DMS 273 (cell line): Measurements from ENCODE around the gene TBC1D22A.
A peak's percentile ranks its signal among the peaks of the same experiment; 100 is the strongest.
"Not testable (repeated sequence)": the region's sequence is repeated elsewhere in the genome, so short reads cannot be mapped to it uniquely, and the experiment has no call there.

Experiments used
- DNase-seq: peaks from one replicate; lab custom pipeline; 2025; ENCODE audit not compliant: unreplicated experiment; lab: John Stamatoyannopoulos, UW

The TBC1D22A gene

DNA sequence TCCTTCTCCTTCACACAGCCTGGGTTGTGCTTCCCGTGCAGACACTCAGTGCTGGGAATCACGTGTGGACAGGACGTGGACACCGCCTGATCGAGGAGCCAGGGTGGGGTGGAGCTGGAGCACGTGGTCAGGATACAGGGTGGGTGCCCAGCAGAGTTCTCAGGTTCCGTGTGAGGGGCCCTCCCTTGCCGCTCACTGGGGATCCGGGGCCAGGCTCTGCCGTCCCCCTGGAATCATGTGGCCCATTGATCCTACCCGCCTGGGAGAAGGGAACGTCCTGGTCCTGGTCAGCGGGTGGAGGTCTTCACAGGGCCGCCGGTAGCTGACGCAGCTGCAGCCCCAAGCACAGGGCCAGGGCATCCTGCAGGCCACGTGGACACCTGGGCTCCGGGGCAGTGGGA, 397.7 kb downstream of the TBC1D22A start:
- no peak for DNase-seq

- DNase-seq: no peak
These were observed 398.5 kb downstream of the TBC1D22A start for GRCh38 chr22:47160781-47161520.

DNA sequence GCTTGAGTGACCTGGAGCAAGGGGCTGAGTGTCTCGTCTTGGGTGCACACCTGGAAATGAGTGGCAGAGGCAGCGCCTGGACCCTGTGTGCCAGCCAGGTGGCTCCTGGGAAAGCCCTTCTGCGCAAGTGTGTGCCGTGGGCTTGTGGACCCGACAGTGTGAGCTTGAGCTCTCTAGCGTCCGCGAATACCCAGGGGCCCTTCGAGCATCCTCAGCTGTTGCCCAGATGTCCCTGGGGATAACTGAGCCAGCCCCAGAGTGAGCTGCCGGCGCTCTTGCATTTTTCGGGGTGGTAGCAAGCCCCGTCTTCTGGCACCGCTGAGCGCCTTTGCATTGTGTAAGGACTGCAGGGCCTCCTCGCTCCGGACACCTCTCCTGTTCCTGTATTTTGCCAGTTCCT, 399.2 kb downstream of the TBC1D22A start:
- DNase-seq: no peak

DNA sequence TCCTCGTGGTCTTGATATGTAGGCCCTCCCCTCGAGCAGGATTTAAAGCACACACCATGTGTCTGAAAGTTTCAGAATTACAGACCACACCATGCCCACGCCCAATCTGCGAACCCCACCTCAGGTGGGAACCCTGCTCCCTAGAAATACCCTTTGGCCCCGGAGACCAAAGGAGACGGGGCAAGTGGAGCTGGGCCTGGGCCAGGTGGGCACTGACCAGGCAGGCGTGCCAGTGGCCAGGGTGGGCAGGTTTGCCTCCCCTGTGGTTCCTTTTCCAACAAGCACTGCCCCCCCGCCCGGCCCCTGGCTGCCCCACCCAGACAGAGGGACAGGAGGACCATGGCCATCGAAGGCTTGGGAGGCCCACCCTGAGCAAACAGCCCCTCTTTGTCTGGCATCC, 400.4 kb downstream of the TBC1D22A start:
- DNase-seq: no peak

DNA sequence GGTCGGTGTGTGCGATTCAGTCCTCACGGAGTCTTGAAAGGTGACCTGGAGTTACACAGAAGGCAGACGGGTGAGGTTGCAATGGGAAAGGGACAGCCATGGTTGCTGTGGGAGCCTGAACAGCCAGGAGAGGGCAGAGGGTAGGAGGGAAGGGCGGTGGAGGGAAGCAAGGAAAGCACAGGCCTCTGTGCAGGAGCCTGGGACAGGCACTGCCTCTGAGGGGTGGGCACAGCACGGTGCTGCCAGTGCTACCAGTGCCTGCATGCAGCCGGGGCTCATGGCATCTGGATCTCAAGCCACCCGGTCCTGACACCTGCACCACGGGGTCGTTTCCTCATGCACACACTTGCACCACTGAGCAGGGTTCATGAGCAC, 401.0 kb downstream of the TBC1D22A start:
- no peak for DNase-seq

GRCh38 chr22:47163856-47164513, 401.5 kb downstream of the TBC1D22A start:
- no peak for DNase-seq

- DNase-seq: no peak
These were observed 402.3 kb downstream of the TBC1D22A start for GRCh38 chr22:47164514-47165337.

DNA sequence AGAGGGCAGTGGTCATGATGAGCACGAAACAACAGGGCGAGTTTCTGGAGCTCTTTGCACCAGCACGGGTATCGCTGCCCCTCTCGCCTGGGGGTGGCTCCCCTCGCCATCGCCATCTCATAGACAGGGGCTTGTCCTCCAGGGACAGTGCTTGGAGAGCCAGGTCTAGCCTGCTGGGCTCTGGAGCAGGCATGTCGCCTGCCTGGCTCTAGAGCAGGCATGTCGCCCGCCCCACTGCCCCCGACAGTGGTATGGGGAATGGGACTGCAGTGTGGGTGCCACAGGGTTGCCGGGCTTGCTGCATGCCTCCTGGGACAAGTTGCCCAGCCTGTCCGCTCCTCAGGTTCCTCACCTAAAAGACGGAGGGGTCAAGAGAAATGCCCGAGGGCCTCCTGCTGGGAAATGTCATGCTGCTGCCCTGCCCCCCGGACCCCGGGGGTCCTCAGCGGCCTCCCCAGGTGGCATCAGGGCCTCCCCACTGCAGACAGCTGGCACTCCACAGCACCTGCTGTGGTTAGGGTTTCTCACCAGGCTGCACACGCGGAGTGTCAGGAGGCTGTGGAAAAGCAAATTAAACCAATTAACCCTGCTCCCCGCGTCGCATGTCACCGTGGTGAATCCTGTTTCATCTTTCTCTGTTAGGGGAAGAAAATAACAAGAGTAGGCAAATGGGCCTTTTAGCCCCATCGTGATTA, 403.0 kb downstream of the TBC1D22A start:
- no peak for DNase-seq

- no peak for DNase-seq
These were observed 403.6 kb downstream of the TBC1D22A start for GRCh38 chr22:47166033-47166404.

DNA sequence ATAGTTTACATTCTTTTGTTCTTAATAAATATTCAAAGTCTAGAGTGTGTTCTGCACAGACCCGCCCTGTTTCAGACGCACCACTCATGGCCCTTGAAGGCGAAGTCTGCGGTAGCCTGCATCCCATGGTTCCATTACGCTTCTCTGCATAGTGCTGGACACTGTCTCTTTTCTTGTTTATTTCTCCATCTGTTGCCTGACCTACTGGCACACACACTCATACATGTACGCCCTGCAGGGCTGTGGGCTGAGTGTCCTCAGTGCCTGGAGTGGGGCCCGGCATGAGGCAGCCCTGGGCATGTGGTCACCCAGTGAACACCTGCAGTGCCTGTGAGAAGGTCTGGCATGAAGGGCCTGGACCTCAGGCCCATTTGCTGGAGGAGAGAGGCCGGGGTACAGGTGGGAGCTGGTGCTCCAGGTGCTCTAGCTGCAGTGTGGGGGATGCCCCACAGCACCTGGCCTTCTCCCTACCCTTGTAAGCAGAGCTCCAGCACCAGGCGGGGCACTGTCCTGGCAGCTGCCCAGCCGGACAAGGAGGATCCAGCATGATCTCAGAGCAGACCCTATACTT, 404.1 kb downstream of the TBC1D22A start:
- no peak for DNase-seq

DNA sequence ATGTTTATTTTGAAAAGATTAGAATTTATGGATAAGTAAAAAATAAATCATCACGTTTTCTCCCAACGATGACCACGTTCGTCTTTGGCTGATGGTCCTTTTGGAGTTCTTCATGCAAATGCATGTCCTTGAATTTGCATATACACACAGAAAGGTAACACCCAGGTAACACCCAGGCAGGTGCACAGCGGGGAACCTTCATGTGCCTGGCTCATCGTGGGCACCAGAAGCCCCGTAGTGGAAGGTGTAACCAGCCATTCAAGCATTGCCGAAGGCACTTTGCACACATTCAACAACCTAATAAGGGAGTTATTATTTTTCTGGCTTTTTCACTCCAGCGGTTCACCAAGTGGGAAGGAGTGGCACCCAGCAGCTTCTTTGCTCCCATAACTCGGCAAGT, 404.6 kb downstream of the TBC1D22A start:
- no peak for DNase-seq

- DNase-seq: not testable (repeated sequence)
These were observed 405.5 kb downstream of the TBC1D22A start for GRCh38 chr22:47167921-47168320.

GRCh38 chr22:47168441-47168840, 406.0 kb downstream of the TBC1D22A start:
- no peak for DNase-seq

DNA sequence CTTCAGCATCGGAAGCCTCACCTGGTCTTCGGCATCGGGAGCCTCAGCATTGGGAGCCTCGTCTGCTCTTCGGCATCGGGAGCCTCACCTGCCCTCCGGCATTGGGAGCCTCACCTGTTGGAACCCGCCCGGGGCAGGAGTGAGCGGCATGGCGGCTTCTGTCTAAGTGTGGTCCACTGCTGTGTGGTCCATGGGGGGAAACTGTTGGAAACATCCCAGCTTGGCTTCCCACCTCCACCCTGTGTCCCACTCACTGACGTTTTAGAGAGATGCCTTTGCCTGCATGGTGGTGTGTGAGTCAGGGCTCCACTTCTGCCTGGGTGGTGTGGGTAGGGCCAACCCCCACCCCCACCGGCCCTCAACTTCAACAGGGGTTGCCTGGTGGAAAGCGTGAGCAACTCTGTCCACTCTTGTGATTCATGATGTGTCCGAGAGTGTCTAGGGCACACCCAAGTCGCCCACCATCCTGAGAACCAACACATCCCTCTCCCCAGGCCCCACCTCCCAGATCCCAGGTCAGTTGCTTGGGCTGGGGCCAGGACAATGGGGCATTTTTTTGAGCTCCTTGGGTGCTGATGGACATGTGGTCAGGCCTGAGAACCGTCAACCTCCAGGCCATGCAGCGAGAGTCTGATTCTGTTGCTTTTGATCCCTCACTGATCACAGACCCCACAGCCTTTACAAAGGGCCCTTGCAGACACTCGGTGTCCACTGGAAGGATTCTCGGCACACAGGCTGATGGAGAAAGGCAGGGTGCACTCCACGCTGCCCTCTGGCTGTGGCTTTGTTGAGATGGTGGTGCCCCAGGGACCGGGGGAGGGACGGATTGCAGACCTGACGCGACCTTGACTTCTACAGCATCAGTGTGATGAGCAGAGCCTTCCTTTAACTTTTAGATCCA, 406.7 kb downstream of the TBC1D22A start:
- DNase-seq: peak; percentile 21

GRCh38 chr22:47169801-47170140, 407.3 kb downstream of the TBC1D22A start:
- no peak for DNase-seq

DNA sequence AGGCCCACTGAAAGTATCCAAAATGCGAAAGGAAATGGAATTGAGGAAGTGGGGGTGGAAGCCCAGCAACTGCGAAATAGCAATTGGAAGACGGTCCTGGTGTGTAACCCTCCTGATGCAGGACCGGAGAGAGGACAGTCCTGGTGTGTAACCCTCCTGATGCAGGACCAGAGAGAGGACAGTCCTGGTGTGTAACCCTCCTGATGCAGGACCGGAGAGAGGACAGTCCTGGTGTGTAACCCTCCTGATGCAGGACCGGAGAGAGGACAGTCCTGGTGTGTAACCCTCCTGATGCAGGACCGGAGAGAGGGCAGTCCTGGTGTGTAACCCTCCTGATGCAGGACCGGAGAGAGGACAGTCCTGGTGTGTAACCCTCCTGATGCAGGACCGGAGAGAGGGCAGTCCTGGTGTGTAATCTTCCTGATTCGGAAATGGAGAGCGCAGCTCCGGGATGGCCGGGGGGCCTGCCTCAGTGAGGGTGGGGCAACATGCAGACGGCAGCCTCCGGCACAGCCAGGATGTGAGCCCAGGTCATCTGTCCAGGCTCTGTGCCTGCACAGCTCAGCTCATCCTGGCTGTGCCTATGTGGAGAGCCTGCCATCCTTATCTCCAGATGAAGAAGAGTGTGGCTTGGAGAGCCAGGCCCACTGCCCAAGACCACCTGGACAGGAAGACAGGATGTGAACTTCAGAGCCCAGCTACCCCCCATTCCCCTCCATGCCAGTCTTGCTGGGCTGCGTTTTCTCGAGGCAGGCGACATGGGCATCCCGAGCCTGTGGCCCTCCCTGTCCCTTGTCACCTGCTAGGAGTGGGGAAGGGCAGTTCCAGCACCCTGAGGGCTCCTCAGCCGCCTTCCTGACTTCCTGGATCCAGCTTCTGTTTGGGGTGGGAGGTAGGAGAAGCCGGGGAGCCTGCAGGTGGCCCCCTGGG, 408.3 kb downstream of the TBC1D22A start:
- DNase-seq: not testable (repeated sequence)

DNA sequence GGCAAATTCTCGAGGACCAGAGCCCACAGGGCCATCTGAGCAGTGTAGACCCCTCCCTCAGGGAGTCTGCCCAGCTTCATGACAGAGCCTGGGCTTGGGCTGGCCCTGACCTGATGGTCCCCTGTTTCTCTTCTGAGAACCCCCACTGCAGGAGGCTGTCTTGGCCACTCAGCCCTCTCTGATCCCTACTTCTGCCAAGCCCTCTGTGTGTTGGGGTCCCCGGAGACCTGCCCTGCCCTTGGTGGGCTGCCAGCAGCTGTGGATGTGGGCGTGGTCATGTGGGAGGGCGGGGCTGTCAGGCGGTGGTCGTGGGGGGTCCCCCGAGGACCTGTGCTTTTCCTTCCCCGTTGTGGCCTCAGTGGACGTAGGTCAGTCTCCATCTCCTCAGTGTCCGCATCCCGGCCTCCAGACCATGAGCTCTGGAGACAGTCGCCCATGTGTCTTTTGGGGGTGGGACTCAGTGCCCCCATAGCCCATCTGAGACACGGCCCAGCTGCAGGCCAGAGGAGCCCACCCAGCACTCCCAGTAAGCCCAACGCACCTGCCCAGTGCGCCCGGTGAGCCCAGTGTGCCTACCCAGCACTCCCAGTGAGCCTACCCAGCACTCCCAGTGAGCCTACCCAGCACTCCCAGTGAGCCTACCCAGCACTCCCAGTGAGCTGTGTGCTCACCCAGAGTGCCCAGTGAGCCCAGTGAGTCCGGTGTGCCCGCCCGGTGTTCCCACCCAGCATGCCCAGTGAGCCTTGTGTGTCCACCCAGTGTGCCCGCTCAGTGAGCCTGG, 409.2 kb downstream of the TBC1D22A start:
- DNase-seq: no peak
